HepG2 (cell line): ENCODE data around the gene TRERF1. TPM values are rescaled to one million over a fixed set of nuclear protein-coding genes. Genes with fewer than 3 reads are reported as not detected.

ENCODE experiments used
- ATAC-seq: fragments of 200-7000 bp; cut with Tn5 transposase; 3 replicates; pipeline ENCODE4 v1.9.1; 2020; ENCODE audit warnings: mild to moderate bottlenecking, moderate library complexity
- BruUV-seq: library from RNA; stranded (reverse); fragments of 400-500 nt; replicated peaks from 2 replicates; lab custom pipeline; 2021; lab: Mats Ljungman, UMichigan
- CTCF ChIA-PET: fragments of 300-600 bp; formaldehyde crosslinking; extraction: SDS; loops from one replicate; lab custom pipeline; 2021; ENCODE audit warnings: low total read pairs, inconsistent platforms, low intra/inter-chr PET ratio; lab: Yijun Ruan, JAX
- POLR2A ChIA-PET: fragments of 350-600 bp; sonication (Branson Sonifier 250); formaldehyde crosslinking; loops from one replicate; lab custom pipeline; 2020; ENCODE audit warnings: antibody characterized with exemption, inconsistent platforms; lab: Yijun Ruan, JAX
- DNase-seq: peaks from one replicate; pipeline ENCODE4 v3.0.0-alpha.2; 2015; ENCODE audit warnings: low spot score
- FAIRE-seq: peaks from 3 replicates; lab custom pipeline; 2011; peaks lifted over from hg19 to GRCh38; lab: Jason Lieb, UNC
- H2AFZ ChIP-seq: one replicate; pipeline ENCODE4 v1.6.1; 2011; ENCODE audit warnings: low read length, inconsistent platforms
- H3K27ac ChIP-seq: fragments of 300-600 bp; 3 replicates; pipeline ENCODE4 v1.8.0; 2011; ENCODE audit warnings: mixed run types, mild to moderate bottlenecking, mixed read lengths, low read length, inconsistent platforms; ENCODE audit not compliant: insufficient read depth; ENCODE audit errors: extremely low read length
- H3K27me3 ChIP-seq, 2 experiments: fragments of 200-600 bp in 1 of 2; 2 replicates in 1 of 2; 3 replicates in 1 of 2; pipeline versions ENCODE4 v1.6.0 to v1.8.0; 2011; ENCODE audit warnings: low read length in 2 of 2, mild to moderate bottlenecking in 2 of 2, moderate library complexity in 2 of 2, inconsistent platforms in 1 of 2; ENCODE audit not compliant: insufficient read depth in 2 of 2, control insufficient read depth in 1 of 2
- H3K36me3 ChIP-seq, 2 experiments: fragments of 200-600 bp in 1 of 2; replicated peaks in 1 of 2; 2 replicates in 1 of 2; 3 replicates in 1 of 2; pipeline versions ENCODE4 v1.5.1 to v1.8.0; 2011; ENCODE audit warnings: low read length in 2 of 2, inconsistent platforms in 1 of 2; ENCODE audit not compliant: insufficient read depth in 2 of 2, control insufficient read depth in 1 of 2
- H3K4me1 ChIP-seq: 2 replicates; pipeline ENCODE4 v1.5.1; 2012; ENCODE audit warnings: low read length, inconsistent platforms; ENCODE audit not compliant: insufficient read depth
- H3K4me2 ChIP-seq: 2 replicates; pipeline ENCODE4 v1.6.0; 2011; ENCODE audit warnings: low read depth, low read length, inconsistent platforms
- H3K4me3 ChIP-seq, 3 experiments: fragments of 200-600 bp in 1 of 3; sonication (generic), shearing (Covaris generic) in 1 of 3; replicated peaks in 1 of 3; 2 replicates each; pipeline ENCODE4 v1.5.1; 2011 to 2016; ENCODE audit warnings: low read length in 3 of 3, inconsistent platforms in 2 of 3, low read depth in 2 of 3, mild to moderate bottlenecking in 2 of 3, control low read depth in 1 of 3, mixed read lengths in 1 of 3; ENCODE audit not compliant: insufficient read depth in 1 of 3
- H3K79me2 ChIP-seq: one replicate; pipeline ENCODE4 v1.6.1; 2011; ENCODE audit warnings: low read length, inconsistent platforms; ENCODE audit not compliant: insufficient read depth
- H3K9ac ChIP-seq: 2 replicates; pipeline ENCODE4 v1.6.0; 2011; ENCODE audit warnings: mild to moderate bottlenecking, low read depth, low read length, inconsistent platforms; ENCODE audit not compliant: insufficient read depth
- H3K9me3 ChIP-seq: 2 replicates; pipeline ENCODE4 v1.5.1; 2012; ENCODE audit warnings: mild to moderate bottlenecking, low read length
- H4K20me1 ChIP-seq: 2 replicates; pipeline ENCODE4 v1.6.0; 2011; ENCODE audit warnings: inconsistent platforms, mild to moderate bottlenecking, low read length, moderate library complexity; ENCODE audit not compliant: insufficient read depth
- CEBPB ChIP-seq: IDR thresholded peaks from 2 replicates; pipeline ENCODE4 v1.6.1; 2011; ENCODE audit warnings: low read depth, low read length, improper control_type of control experiment, borderline replicate concordance
- KDM3A ChIP-seq: IDR thresholded peaks from 2 replicates; pipeline ENCODE4 v1.6.1; 2018; ENCODE audit warnings: low read depth, missing compliant biosample characterization
- NR2F2 ChIP-seq: IDR thresholded peaks from 2 replicates; pipeline ENCODE4 v1.6.1; 2012; ENCODE audit warnings: low read depth, inconsistent platforms, borderline replicate concordance
- RFXAP ChIP-seq: sonication (generic); formaldehyde crosslinking; IDR thresholded peaks from 2 replicates; pipeline ENCODE4 v1.4.0; 2020; ENCODE audit warnings: missing genetic modification reagents, borderline replicate concordance
- SNRNP70 ChIP-seq: fragments of 200-400 bp; formaldehyde crosslinking; IDR thresholded peaks from 2 replicates; pipeline ENCODE4 v1.6.1; 2017; ENCODE audit warnings: mild to moderate bottlenecking, low read depth, low read length, moderate library complexity
- TP53 ChIP-seq: sonication (generic); formaldehyde crosslinking; conservative IDR thresholded peaks from 2 replicates; pipeline ENCODE4 v1.4.0; 2020; ENCODE audit warnings: missing genetic modification reagents
- ZNF674 ChIP-seq: sonication (generic); formaldehyde crosslinking; IDR thresholded peaks from 2 replicates; pipeline ENCODE4 v1.5.0; 2020; ENCODE audit warnings: low read depth, mild to moderate bottlenecking, missing genetic modification reagents
- WGBS: methylation state at CpG from one replicate; pipeline ENCODE4 v1.1.6; 2017; ENCODE audit warnings: low lambda C conversion rate; 5-methylcytosine and 5-hydroxymethylcytosine counted together
- in situ Hi-C: cut with HindIII; loops from 2 replicates; pipeline ENCODE4 v1.10.0; 2017; ENCODE audit warnings: low pct_unique_long_range_greater_than_20kb; ENCODE audit not compliant: extremely low pct_ligation_motif_present
- intact Hi-C: fragments of 100-400 bp; cut with micrococcal nuclease; formaldehyde crosslinking; loops from one replicate; pipeline ENCODE4 v1.10.0; 2022; ENCODE audit not compliant: unreplicated experiment
- polyA plus RNA-seq, 8 experiments: library from polyadenylated mRNA; depleted of rRNA in 3 of 8; stranded (reverse) in 7 of 8; unstranded in 1 of 8; fragments of >200 nt; fragmentation: Illumina TruSeq in 4 of 8; extraction: Trizol in 4 of 8; gene quantifications; 2 replicates each; pipeline versions ENCODE4 v1.2.1 to v1.2.3, GENCODE V29; 2011 to 2016; ENCODE audit warnings: low read depth in 4 of 8, missing spikeins in 1 of 8, mixed read lengths in 1 of 8; ENCODE audit not compliant: insufficient read depth in 1 of 8
- total RNA-seq, 5 experiments: library from RNA; depleted of rRNA; stranded (reverse); fragments of >200 nt; fragmentation: Illumina TruSeq; extraction: Trizol; gene quantifications; 2 replicates each; pipeline ENCODE4 v1.2.3, GENCODE V29; 2016; ENCODE audit warnings: low read depth in 1 of 5

TRERF1 gene
- total and polyA plus RNA-seq, 2 of the 13 experiments (the other 11 are each of a cell fraction or from before 2014, with no cell fraction given): 0.02 TPM; not detected in 1

DNA sequence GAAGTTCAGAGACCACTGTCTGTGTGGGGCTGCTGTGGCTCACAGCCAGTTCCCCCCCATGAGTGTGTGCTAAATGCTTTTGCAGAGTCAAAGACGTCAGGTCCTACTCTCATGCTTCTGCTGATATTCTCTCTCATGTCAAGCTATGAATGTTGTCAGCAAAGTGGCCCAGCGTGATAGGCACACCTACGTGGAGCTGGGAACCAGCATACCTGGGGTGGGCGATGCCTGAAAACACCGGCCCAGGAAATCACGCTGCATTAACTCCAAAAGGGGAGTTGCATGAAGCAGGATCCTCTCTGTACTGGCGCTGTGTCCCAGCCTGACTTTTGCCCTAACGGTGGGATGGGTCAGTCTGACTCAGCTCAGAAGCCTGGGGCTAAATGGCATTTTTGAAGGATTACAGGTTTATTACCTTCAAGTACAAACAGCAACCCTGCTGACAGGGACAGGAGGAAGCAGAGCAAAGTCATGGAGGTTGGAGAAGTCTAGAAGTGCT, 225.0 kb downstream of the TRERF1 start (continued):
- no peak for TF ChIP-seq ZNF674 (CRISPR knock-in tag)
- TF ChIP-seq RFXAP: no peak
- no peak for TF ChIP-seq SNRNP70
- no peak for TF ChIP-seq TP53
- no peak for TF ChIP-seq CEBPB
- TF ChIP-seq, all 625 proteins: peak for 33

GRCh38 chr6:42226161-42226611, 225.5 kb downstream of the TRERF1 start:
- TF ChIP-seq KDM3A (CRISPR knock-in tag): 0 out of 2 replicates have a peak, but pooled peaks have one; percentile 12
- TF ChIP-seq NR2F2: no peak
- Histone ChIP-seq H3K4me3 (peak overlapping the region; percentile 3 to 60 (median 25); a peak in 4 of 6 replicates), H3K4me2 (peak overlapping the region; percentile 89), H4K20me1 (no peaks in the 10 kb centered on the region), H3K9me3 (no peaks in the 10 kb centered on the region), H3K36me3 (no peaks in the 10 kb centered on the region), H3K79me2 (no peaks in the 10 kb centered on the region), H3K4me1 (peaks cover 60% of the 10 kb centered on the region), H3K9ac (peak overlapping the region; percentile 11; the same call in 1 of the 2 replicates), H3K27me3 (no peaks in the 10 kb centered on the region), H2AFZ (no peak overlapping the region), H3K27ac (no peak overlapping the region)
- intact Hi-C loops: no loop called here
- ChIA-PET CTCF (interaction anchor here (1.4 kb wide), 1 partner anchor 11 kb away, joined by 4 read pairs; no protein-coding TSS in a partner anchor), POLR2A (interaction anchor here (1.0 to 2.5 kb wide), 4 partner anchors 9 to 35 kb away, joined by 3 to 9 read pairs (median 4); no protein-coding TSS in a partner anchor)
- DNase-seq: no peak
- WGBS: 1% methylated on average over 3 of the region's 3 CpGs
- ATAC-seq: peak; percentile 60
- in situ Hi-C loops: loop anchor here (5.0 kb wide), 1 partner anchor 59 kb away; no protein-coding TSS in a partner anchor
- BruUV-seq: no TSS peak
- FAIRE-seq: no peak
